SK-N-SH (cell line): ENCODE data around the gene XKR3. TPM values are rescaled to one million over a fixed set of nuclear protein-coding genes. Genes with fewer than 3 reads are reported as not detected.

Experiments used
- CTCF ChIA-PET: fragments of 300-600, 350-600 bp; formaldehyde crosslinking; extraction: SDS; loops from one replicate; lab custom pipeline; 2021; lab: Yijun Ruan, JAX
- POLR2A ChIA-PET: fragments of 350-600 bp; sonication (Branson Sonifier 250); formaldehyde crosslinking; extraction: SDS; loops from one replicate; lab custom pipeline; 2020; ENCODE audit warnings: antibody characterized with exemption, inconsistent platforms; lab: Yijun Ruan, JAX
- DNase-seq: peaks from one replicate; pipeline ENCODE4 v3.0.0; 2012
- H2AFZ ChIP-seq: fragments of 200-600 bp; sonication (generic); 2 replicates; pipeline ENCODE4 v1.8.1; 2016; ENCODE audit warnings: antibody characterized with exemption, mild to moderate bottlenecking, low read depth
- H3F3A ChIP-seq: fragments of 200-600 bp; sonication (generic); replicated peaks from 2 replicates; pipeline ENCODE3; 2016; ENCODE audit warnings: antibody characterized with exemption, mild to moderate bottlenecking; ENCODE audit not compliant: insufficient read depth
- H3K27ac ChIP-seq, 2 experiments: fragments of 200-500 bp in 1 of 2; fragments of 200-600 bp in 1 of 2; sonication (Bioruptor generic) in 1 of 2; sonication (generic), shearing (Covaris generic) in 1 of 2; 2 replicates each; pipeline versions ENCODE4 v1.5.1 to v1.6.1; 2014 to 2016; ENCODE audit warnings: low read depth in 2 of 2, inconsistent platforms in 1 of 2, low read length in 1 of 2, mild to moderate bottlenecking in 1 of 2, mixed read lengths in 1 of 2
- H3K27me3 ChIP-seq: fragments of 200-600 bp; sonication (generic), shearing (Covaris generic); 2 replicates; pipeline ENCODE4 v1.6.1; 2016; ENCODE audit warnings: mixed run types; ENCODE audit not compliant: insufficient read depth
- H3K36me3 ChIP-seq, 2 experiments: fragments of 200-500 bp in 1 of 2; fragments of 200-600 bp in 1 of 2; sonication (Bioruptor generic) in 1 of 2; sonication (generic) in 1 of 2; replicated peaks in 1 of 2; 2 replicates each; pipeline versions ENCODE3 to v1.5.1; 2014 to 2016; ENCODE audit warnings: low read length in 1 of 2, mild to moderate bottlenecking in 1 of 2; ENCODE audit not compliant: insufficient read depth in 2 of 2, control insufficient read depth in 1 of 2
- H3K4me1 ChIP-seq, 2 experiments: fragments of 200-500 bp in 1 of 2; fragments of 200-600 bp in 1 of 2; sonication (Bioruptor generic) in 1 of 2; sonication (generic), shearing (Covaris generic) in 1 of 2; 2 replicates each; pipeline versions ENCODE4 v1.5.1 to v1.6.1; 2014 to 2016; ENCODE audit warnings: low read depth in 1 of 2, low read length in 1 of 2, mixed run types in 1 of 2; ENCODE audit not compliant: insufficient read depth in 2 of 2, control insufficient read depth in 1 of 2
- H3K4me2 ChIP-seq: fragments of 200-600 bp; sonication (generic), shearing (Covaris generic); 2 replicates; pipeline ENCODE4 v1.6.1; 2017; ENCODE audit warnings: mixed run types
- H3K4me3 ChIP-seq, 2 experiments: fragments of 200-500 bp in 1 of 2; fragments of 200-600 bp in 1 of 2; sonication (Bioruptor generic) in 1 of 2; sonication (generic), shearing (Covaris generic) in 1 of 2; 2 replicates each; pipeline versions ENCODE4 v1.5.1 to v1.8.1; 2014 to 2016; ENCODE audit warnings: low read depth in 2 of 2, inconsistent platforms in 1 of 2, low read length in 1 of 2, mild to moderate bottlenecking in 1 of 2, mixed read lengths in 1 of 2, moderate library complexity in 1 of 2
- H3K79me2 ChIP-seq: fragments of 200-600 bp; sonication (generic); 2 replicates; pipeline ENCODE4 v1.8.1; 2017; ENCODE audit warnings: mild to moderate bottlenecking; ENCODE audit not compliant: insufficient read depth
- H3K9ac ChIP-seq: fragments of 200-600 bp; sonication (generic); 2 replicates; pipeline ENCODE4 v1.6.1; 2017; ENCODE audit warnings: mixed run types
- H3K9me2 ChIP-seq: fragments of 200-600 bp; sonication (generic); 2 replicates; pipeline ENCODE4 v1.6.1; 2017; ENCODE audit warnings: mixed run types
- H3K9me3 ChIP-seq: fragments of 200-600 bp; sonication (generic); 2 replicates; pipeline ENCODE4 v1.6.1; 2017; ENCODE audit warnings: mixed run types, mild to moderate bottlenecking, moderate library complexity
- H4K20me1 ChIP-seq: fragments of 200-600 bp; sonication (generic); 2 replicates; pipeline ENCODE4 v1.6.1; 2017; ENCODE audit warnings: mild to moderate bottlenecking, mixed run types; ENCODE audit not compliant: insufficient read depth
- CHD2 ChIP-seq: fragments of 150-350 bp; IDR thresholded peaks from 2 replicates; pipeline ENCODE4 v1.6.1; 2018; ENCODE audit warnings: low read length; ENCODE audit not compliant: partially characterized antibody
- EZH2phosphoT487 ChIP-seq: fragments of 200-600 bp; sonication (generic); IDR thresholded peaks from 2 replicates; pipeline ENCODE4 v1.6.1; 2017; ENCODE audit warnings: low read depth, mixed run types, mild to moderate bottlenecking, antibody characterized with exemption, moderate library complexity, borderline replicate concordance
- FOXM1 ChIP-seq: IDR thresholded peaks from 2 replicates; pipeline ENCODE4 v1.4.0; 2012; ENCODE audit warnings: low read depth, mild to moderate bottlenecking
- GABPA ChIP-seq: IDR thresholded peaks from 2 replicates; pipeline ENCODE4 v1.4.0; 2012; ENCODE audit warnings: low read depth, mild to moderate bottlenecking
- IRF3 ChIP-seq: fragments of 150-350 bp; IDR thresholded peaks from 2 replicates; pipeline ENCODE4 v1.6.1; 2016; ENCODE audit warnings: mild to moderate bottlenecking, low read depth, low read length
- JUND ChIP-seq: IDR thresholded peaks from 2 replicates; pipeline ENCODE4 v1.4.0; 2012
- NFIC ChIP-seq: IDR thresholded peaks from 2 replicates; pipeline ENCODE4 v1.4.0; 2012; ENCODE audit warnings: borderline replicate concordance
- NRF1 ChIP-seq: IDR thresholded peaks from 2 replicates; pipeline ENCODE4 v1.6.1; 2012; ENCODE audit warnings: low read depth, mild to moderate bottlenecking, low read length
- PBX3 ChIP-seq: IDR thresholded peaks from 2 replicates; pipeline ENCODE4; 2012
- RAD21 ChIP-seq: IDR thresholded peaks from 2 replicates; pipeline ENCODE4 v1.6.1; 2012; ENCODE audit warnings: mild to moderate bottlenecking, low read length
- RCOR1 ChIP-seq: fragments of 150-350 bp; IDR thresholded peaks from 2 replicates; pipeline ENCODE4 v1.6.1; 2017; ENCODE audit warnings: antibody characterized with exemption, low read length
- RFX5 ChIP-seq: IDR thresholded peaks from 2 replicates; pipeline ENCODE4 v1.6.1; 2012; ENCODE audit warnings: mild to moderate bottlenecking, improper control_type of control experiment, low read length
- RXRA ChIP-seq: IDR thresholded peaks from 2 replicates; pipeline ENCODE4 v1.4.0; 2012; ENCODE audit warnings: low read depth, mild to moderate bottlenecking, borderline replicate concordance
- TCF12 ChIP-seq: IDR thresholded peaks from 2 replicates; pipeline ENCODE4 v1.4.0; 2012
- ZBTB33 ChIP-seq: IDR thresholded peaks from 2 replicates; pipeline ENCODE4 v1.4.0; 2012; ENCODE audit warnings: low read depth, borderline replicate concordance
- WGBS: methylation state at CpG from one replicate; pipeline ENCODE4 v1.1.6; 2017; ENCODE audit warnings: low lambda C conversion rate; 5-methylcytosine and 5-hydroxymethylcytosine counted together
- polyA plus RNA-seq, 3 experiments: library from polyadenylated mRNA; depleted of rRNA; stranded (reverse); fragments of >200 nt; gene quantifications; 2 replicates each; pipeline ENCODE4 v1.2.3, GENCODE V29; 2012
- TF ChIP-seq, protein P1 (sequence below): IDR thresholded peaks from 2 replicates; pipeline ENCODE4 v1.4.0; 2012; ENCODE audit warnings: low read depth
- TF ChIP-seq, protein P2 (sequence below): fragments of 150-350 bp; IDR thresholded peaks from 2 replicates; pipeline ENCODE4 v1.6.1; 2017; ENCODE audit warnings: antibody characterized with exemption, low read length, low read depth, borderline replicate concordance

The XKR3 gene
- polyA plus RNA-seq, 1 of the 3 experiments (the other 2 are of a cell fraction) = not detected

DNA sequence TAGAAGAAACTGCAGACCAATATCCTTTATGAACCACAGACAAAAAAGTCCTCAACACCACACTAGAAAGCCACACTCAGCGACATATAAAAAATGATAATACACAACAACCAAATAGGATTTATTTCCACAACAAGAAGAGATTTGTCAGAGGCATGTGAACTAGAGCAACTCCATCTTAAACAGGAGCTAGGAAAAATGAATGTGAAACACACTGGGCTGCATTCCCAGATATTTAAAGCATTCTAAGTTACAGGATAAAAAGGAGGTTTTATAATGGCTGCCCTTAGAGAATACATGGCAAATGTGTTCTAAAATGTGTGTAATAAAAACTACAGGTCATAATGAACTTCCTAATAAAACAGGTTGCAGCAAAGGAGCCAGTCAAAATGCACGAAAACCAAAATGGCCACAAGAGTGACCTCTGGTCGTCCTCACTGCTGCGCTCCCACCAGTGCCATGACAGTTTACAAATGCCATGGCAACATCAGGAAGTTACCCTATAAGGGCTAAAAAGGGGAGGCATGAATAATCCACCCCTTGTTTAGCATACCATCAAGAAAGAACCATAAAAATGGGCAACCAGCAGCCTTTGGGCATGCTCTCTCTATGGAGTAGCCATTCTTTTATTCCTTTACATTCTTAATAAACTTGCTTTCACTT lies 21.8 kb downstream of the XKR3 start:
- Histone ChIP-seq H3K4me2 (no peak overlapping the region), H3K27ac (no peak overlapping the region), H3K79me2 (no peaks in the 10 kb centered on the region), H3K4me3 (no peak overlapping the region), H3K9ac (no peak overlapping the region), H2AFZ (no peak overlapping the region), H3K36me3 (no peaks in the 10 kb centered on the region), H3K27me3 (no peaks in the 10 kb centered on the region), H3F3A (no peaks in the 10 kb centered on the region), H3K9me3 (no peaks in the 10 kb centered on the region), H4K20me1 (no peaks in the 10 kb centered on the region), H3K4me1 (no peaks in the 10 kb centered on the region), H3K9me2 (no peaks in the 10 kb centered on the region)
- no peak for DNase-seq
- TF ChIP-seq ZBTB33 (no peak), RCOR1 (no peak), EZH2phosphoT487 (no peak), RXRA (no peak), NFIC (no peak)
- TF ChIP-seq, protein P1, sequence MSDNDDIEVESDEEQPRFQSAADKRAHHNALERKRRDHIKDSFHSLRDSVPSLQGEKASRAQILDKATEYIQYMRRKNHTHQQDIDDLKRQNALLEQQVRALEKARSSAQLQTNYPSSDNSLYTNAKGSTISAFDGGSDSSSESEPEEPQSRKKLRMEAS = no peak
- ChIA-PET CTCF (no interaction called here), POLR2A (no interaction called here)
- 1% methylated on average over 4 of the region's 4 CpGs for WGBS

GRCh38 chr22:16801571-16801970 lies 23.6 kb downstream of the XKR3 start:
- H3K36me3 ChIP-seq = no peaks in the 10 kb centered on the region
- WGBS = 3% methylated on average over 3 of the region's 3 CpGs
- H3K79me2 ChIP-seq = no peaks in the 10 kb centered on the region
- H2AFZ ChIP-seq = no peak overlapping the region
- no peak overlapping the region for H3K4me2 ChIP-seq
- no peak overlapping the region for H3K9ac ChIP-seq
- H4K20me1 ChIP-seq = no peaks in the 10 kb centered on the region
- H3K27ac ChIP-seq = no peak overlapping the region
- CTCF ChIA-PET = interaction anchor here (0.6 to 0.8 kb wide), 2 partner anchors 15 to 1019 kb away, joined by 3 to 4 read pairs; no protein-coding TSS in a partner anchor
- H3K9me3 ChIP-seq = no peaks in the 10 kb centered on the region
- H3K9me2 ChIP-seq = no peaks in the 10 kb centered on the region
- TF ChIP-seq ZBTB33 = no peak
- TF ChIP-seq RFX5 = no peak
- no peak for TF ChIP-seq GABPA
- TF ChIP-seq, protein P1 = no peak
- TF ChIP-seq PBX3 = no peak
- TF ChIP-seq IRF3 = no peak
- TF ChIP-seq, protein P2, sequence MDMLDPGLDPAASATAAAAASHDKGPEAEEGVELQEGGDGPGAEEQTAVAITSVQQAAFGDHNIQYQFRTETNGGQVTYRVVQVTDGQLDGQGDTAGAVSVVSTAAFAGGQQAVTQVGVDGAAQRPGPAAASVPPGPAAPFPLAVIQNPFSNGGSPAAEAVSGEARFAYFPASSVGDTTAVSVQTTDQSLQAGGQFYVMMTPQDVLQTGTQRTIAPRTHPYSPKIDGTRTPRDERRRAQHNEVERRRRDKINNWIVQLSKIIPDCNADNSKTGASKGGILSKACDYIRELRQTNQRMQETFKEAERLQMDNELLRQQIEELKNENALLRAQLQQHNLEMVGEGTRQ = no peak
- TF ChIP-seq TCF12 = no peak
- TF ChIP-seq JUND = no peak
- no peak for TF ChIP-seq CHD2
- no peak for TF ChIP-seq NRF1
- TF ChIP-seq RAD21 = no peak
- TF ChIP-seq FOXM1 = no peak
- no peak overlapping the region for H3K4me3 ChIP-seq
- H3K4me1 ChIP-seq = no peaks in the 10 kb centered on the region
- no peaks in the 10 kb centered on the region for H3F3A ChIP-seq
- POLR2A ChIA-PET = no interaction called here
- H3K27me3 ChIP-seq = no peaks in the 10 kb centered on the region
- DNase-seq = no peak
